Measurements from ENCODE around the gene NFATC1.

DNA sequence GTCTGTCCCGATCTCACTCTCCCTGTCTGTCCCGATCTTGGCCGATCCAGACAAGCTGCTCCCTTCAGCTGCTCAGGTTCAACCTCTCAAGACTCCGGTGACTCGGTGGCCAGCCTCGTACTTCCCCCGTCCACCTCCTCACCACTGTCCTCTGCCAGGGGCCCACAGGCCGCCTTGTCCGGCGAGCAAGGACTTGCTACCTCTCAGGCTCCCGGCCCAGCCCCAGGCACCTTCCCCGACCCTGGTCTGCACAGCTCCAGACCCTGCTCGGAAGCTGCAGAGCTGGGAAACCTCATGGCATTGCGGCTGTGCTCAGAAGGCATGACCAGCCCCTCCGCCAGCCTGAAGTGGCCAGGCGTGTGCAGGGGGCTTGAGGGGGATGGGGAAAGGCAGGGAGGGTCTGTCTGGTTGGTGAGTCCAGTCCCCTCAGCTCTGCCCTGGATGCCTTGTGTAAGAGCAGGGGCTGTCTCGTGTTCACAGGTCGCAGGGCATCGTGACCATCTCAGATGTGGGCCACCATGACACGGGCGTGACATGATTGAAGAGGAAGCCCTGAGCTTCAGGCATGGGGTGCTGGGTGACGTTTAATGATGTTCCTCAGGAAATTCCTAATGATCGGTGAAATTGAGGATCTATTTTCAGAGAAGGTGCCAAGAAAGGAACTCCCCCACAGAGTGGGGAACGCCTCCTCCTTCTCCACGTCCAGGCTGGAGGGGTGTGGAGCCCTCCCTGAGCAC is 162.6 kb downstream of the NFATC1 start:
- TF ChIP-seq, protein P1, sequence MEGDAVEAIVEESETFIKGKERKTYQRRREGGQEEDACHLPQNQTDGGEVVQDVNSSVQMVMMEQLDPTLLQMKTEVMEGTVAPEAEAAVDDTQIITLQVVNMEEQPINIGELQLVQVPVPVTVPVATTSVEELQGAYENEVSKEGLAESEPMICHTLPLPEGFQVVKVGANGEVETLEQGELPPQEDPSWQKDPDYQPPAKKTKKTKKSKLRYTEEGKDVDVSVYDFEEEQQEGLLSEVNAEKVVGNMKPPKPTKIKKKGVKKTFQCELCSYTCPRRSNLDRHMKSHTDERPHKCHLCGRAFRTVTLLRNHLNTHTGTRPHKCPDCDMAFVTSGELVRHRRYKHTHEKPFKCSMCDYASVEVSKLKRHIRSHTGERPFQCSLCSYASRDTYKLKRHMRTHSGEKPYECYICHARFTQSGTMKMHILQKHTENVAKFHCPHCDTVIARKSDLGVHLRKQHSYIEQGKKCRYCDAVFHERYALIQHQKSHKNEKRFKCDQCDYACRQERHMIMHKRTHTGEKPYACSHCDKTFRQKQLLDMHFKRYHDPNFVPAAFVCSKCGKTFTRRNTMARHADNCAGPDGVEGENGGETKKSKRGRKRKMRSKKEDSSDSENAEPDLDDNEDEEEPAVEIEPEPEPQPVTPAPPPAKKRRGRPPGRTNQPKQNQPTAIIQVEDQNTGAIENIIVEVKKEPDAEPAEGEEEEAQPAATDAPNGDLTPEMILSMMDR (IDR thresholded peaks at IDR 0.05): no peak
- TF ChIP-seq POLR2AphosphoS5 (IDR thresholded peaks at IDR 0.05): no peak

Measured in suprapubic skin (tissue), 3 donors.